Fibroblast of lung (primary cell): ENCODE measurements around the gene FAM234B. TPM values are rescaled to one million over a fixed set of nuclear protein-coding genes. Genes with fewer than 3 reads are reported as not detected.

Experiments
- DNase-seq, 2 donors: peaks; one replicate each; pipeline versions ENCODE4 v3.0.0 to v3.0.0-alpha.2; 2010; ENCODE audit warnings: low read depth in 2 of 2
- H2AFZ ChIP-seq: 2 replicates; pipeline ENCODE4 v1.5.1; 2012; ENCODE audit warnings: low read length, control low read depth, inconsistent platforms
- H3K27ac ChIP-seq: 2 replicates; pipeline ENCODE4 v1.5.1; 2011; ENCODE audit warnings: low read length, control low read depth; ENCODE audit not compliant: insufficient read depth
- H3K27me3 ChIP-seq: 2 replicates; pipeline ENCODE4 v1.5.1; 2011; ENCODE audit warnings: mild to moderate bottlenecking, low read length; ENCODE audit not compliant: control insufficient read depth, insufficient read depth
- H3K36me3 ChIP-seq: 2 replicates; pipeline ENCODE4 v1.5.1; 2011; ENCODE audit warnings: low read length; ENCODE audit not compliant: control insufficient read depth, insufficient read depth
- H3K4me1 ChIP-seq: 2 replicates; pipeline ENCODE4 v1.5.1; 2011; ENCODE audit warnings: low read length; ENCODE audit not compliant: control insufficient read depth, insufficient read depth; ENCODE audit errors: extremely low read depth
- H3K4me2 ChIP-seq: 2 replicates; pipeline ENCODE4 v1.5.1; 2011; ENCODE audit warnings: low read length, control low read depth; ENCODE audit not compliant: insufficient read depth; ENCODE audit errors: extremely low read depth
- H3K4me3 ChIP-seq, 4 experiments: fragments of 200-600 bp in 1 of 4; sonication (generic) in 1 of 4; replicated peaks in 1 of 4; 2 replicates each; pipeline ENCODE4 v1.5.1; 2011 to 2016; ENCODE audit warnings: low read length in 4 of 4, low read depth in 3 of 4, mild to moderate bottlenecking in 3 of 4, control low read depth in 2 of 4, inconsistent platforms in 1 of 4, mixed read lengths in 1 of 4; ENCODE audit not compliant: insufficient read depth in 1 of 4; ENCODE audit errors: control extremely low read depth in 1 of 4
- H3K79me2 ChIP-seq: 2 replicates; pipeline ENCODE4 v1.5.1; 2012; ENCODE audit warnings: mild to moderate bottlenecking, low read length, inconsistent platforms; ENCODE audit not compliant: control insufficient read depth, insufficient read depth
- H3K9ac ChIP-seq: 2 replicates; pipeline ENCODE4 v1.5.1; 2011; ENCODE audit warnings: mild to moderate bottlenecking, low read length, control low read depth; ENCODE audit not compliant: insufficient read depth
- H3K9me3 ChIP-seq: 2 replicates; pipeline ENCODE4 v1.5.1; 2012; ENCODE audit warnings: low read depth, low read length; ENCODE audit not compliant: control insufficient read depth, insufficient read depth
- H4K20me1 ChIP-seq: 2 replicates; pipeline ENCODE4 v1.5.1; 2011; ENCODE audit warnings: low read length; ENCODE audit not compliant: control insufficient read depth, insufficient read depth; ENCODE audit errors: extremely low read depth
- EZH2 ChIP-seq: IDR thresholded peaks from 2 replicates; pipeline ENCODE4 v1.5.1; 2012; ENCODE audit warnings: low read length, control low read depth, mild to moderate bottlenecking; ENCODE audit errors: missing control alignments
- polyA plus RNA-seq, 2 donors: library from polyadenylated mRNA; depleted of rRNA in 1 of 2; stranded (reverse) in 1 of 2; unstranded in 1 of 2; fragments of >200 nt; gene quantifications; 2 replicates each; pipeline ENCODE4 v1.2.1, GENCODE V29; 2011 to 2012; ENCODE audit warnings: missing spikeins in 1 of 2
- total RNA-seq: library from RNA; depleted of rRNA; stranded (reverse); fragments of >200 nt; gene quantifications from 2 replicates; pipeline ENCODE4 v1.2.1, GENCODE V29; 2014
- TF ChIP-seq, protein P1 (sequence below), 2 donors: IDR thresholded peaks in 1 of 2; conservative IDR thresholded peaks in 1 of 2; 1 replicate in 1 of 2; 2 replicates in 1 of 2; pipeline ENCODE4 v1.5.1; 2011 to 2012; ENCODE audit warnings: low read length in 2 of 2, control low read depth in 1 of 2, inconsistent platforms in 1 of 2, low read depth in 1 of 2, mild to moderate bottlenecking in 1 of 2

Gene FAM234B
- total and polyA plus RNA-seq, 2 donors (not counting 1 experiment from before 2014, with no cell fraction given) = 7.3 to 10.4 TPM

DNA sequence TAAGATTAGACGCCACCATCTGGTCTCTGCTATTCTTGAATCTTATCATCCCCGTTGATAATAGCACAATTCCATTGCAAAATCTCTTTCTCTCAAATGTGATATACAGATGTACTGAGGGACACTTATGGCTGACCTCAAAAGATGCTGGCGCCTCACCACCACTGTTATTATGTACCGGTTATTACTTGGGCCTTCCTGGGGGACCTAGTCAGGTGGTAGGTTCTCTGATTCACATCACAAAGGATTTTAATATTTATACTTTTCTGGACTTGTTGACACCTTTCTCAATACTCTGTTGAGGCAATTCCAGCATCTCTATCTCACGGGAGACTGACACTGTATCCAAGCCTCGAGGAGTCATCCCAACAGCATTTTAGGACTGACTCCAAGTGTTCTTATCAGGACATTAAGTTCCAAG lies 21.3 kb upstream of the FAM234B start:
- Histone ChIP-seq H3K9ac (no peak overlapping the region), H3K4me3 (no peak overlapping the region), H2AFZ (no peak overlapping the region), H3K27ac (no peak overlapping the region), H3K36me3 (no peaks in the 10 kb centered on the region), H3K79me2 (no peaks in the 10 kb centered on the region), H4K20me1 (no peaks in the 10 kb centered on the region), H3K9me3 (no peaks in the 10 kb centered on the region), H3K4me1 (no peaks in the 10 kb centered on the region), H3K27me3 (no peaks in the 10 kb centered on the region), H3K4me2 (no peak overlapping the region)
- peak in 1 of 2 donors; percentile 18 for DNase-seq
- no peak for TF ChIP-seq EZH2
- TF ChIP-seq, protein P1, sequence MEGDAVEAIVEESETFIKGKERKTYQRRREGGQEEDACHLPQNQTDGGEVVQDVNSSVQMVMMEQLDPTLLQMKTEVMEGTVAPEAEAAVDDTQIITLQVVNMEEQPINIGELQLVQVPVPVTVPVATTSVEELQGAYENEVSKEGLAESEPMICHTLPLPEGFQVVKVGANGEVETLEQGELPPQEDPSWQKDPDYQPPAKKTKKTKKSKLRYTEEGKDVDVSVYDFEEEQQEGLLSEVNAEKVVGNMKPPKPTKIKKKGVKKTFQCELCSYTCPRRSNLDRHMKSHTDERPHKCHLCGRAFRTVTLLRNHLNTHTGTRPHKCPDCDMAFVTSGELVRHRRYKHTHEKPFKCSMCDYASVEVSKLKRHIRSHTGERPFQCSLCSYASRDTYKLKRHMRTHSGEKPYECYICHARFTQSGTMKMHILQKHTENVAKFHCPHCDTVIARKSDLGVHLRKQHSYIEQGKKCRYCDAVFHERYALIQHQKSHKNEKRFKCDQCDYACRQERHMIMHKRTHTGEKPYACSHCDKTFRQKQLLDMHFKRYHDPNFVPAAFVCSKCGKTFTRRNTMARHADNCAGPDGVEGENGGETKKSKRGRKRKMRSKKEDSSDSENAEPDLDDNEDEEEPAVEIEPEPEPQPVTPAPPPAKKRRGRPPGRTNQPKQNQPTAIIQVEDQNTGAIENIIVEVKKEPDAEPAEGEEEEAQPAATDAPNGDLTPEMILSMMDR (conservative IDR thresholded peaks at IDR 0.05 in 1 of 2, IDR thresholded peaks at IDR 0.05 in 1 of 2; ENCODE audit: low read depth in 1 of 2, low read length in 2 of 2) = no peak

DNA sequence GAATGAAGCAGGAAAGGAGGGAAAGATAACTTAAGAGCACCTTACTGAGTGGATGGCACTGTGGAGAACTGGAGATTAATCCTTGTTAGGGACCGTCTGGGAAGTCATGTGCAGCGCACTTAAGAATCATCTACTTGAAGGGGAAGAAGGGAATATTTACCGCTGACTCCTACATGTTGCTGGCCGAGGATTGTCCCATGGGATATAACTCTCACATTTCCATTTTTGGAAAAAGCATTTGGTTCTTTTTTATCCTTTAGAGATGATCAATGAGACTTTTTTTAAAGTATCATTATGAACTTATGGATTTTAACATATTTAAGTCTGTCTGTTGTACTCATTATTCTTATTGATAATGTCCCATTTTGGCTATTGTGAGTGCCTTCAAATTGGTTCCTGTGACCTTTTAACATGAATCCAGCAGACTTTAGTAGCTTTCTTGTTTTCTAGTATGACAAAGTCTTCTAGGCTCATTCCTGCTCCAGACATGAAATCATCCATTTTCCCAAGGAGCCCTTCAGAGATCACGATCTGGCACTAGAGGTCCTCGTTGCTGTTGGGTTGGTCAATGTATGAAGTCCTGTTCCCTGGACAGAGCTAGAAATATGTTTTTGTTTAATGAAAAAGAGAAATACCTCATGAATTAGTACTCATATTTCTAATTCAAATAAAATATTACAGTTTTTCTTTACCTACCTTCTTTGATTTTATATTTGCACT lies 20.2 kb upstream of the FAM234B start:
- H3K27ac ChIP-seq = no peak overlapping the region

GRCh38 chr12:13024531-13024916 lies 19.7 kb upstream of the FAM234B start:
- Histone ChIP-seq H3K4me3 (no peak overlapping the region), H3K36me3 (no peaks in the 10 kb centered on the region), H2AFZ (no peak overlapping the region), H3K79me2 (no peaks in the 10 kb centered on the region), H3K27me3 (no peaks in the 10 kb centered on the region), H4K20me1 (no peaks in the 10 kb centered on the region), H3K4me1 (no peaks in the 10 kb centered on the region), H3K9me3 (no peaks in the 10 kb centered on the region), H3K27ac (no peak overlapping the region), H3K4me2 (no peak overlapping the region), H3K9ac (no peak overlapping the region)
- no peak for TF ChIP-seq EZH2
- TF ChIP-seq, protein P1 (conservative IDR thresholded peaks at IDR 0.05 in 1 of 2, IDR thresholded peaks at IDR 0.05 in 1 of 2; ENCODE audit: low read depth in 1 of 2, low read length in 2 of 2) = no peak
- no peak for DNase-seq

More for the DNA sequence above, 20.2 kb upstream of the FAM234B start:
- no peaks in the 10 kb centered on the region for H3K79me2 ChIP-seq
- TF ChIP-seq, protein P1 (conservative IDR thresholded peaks at IDR 0.05 in 1 of 2, IDR thresholded peaks at IDR 0.05 in 1 of 2; ENCODE audit: low read depth in 1 of 2, low read length in 2 of 2) = peak in 1 of 2 donors; percentile 81
- no peak for TF ChIP-seq EZH2
- no peaks in the 10 kb centered on the region for H3K9me3 ChIP-seq
- no peaks in the 10 kb centered on the region for H3K27me3 ChIP-seq
- no peak overlapping the region for H2AFZ ChIP-seq
- H3K4me2 ChIP-seq = no peak overlapping the region
- peak in 1 of 2 donors; percentile 87 for DNase-seq
- no peaks in the 10 kb centered on the region for H3K4me1 ChIP-seq
- no peaks in the 10 kb centered on the region for H3K36me3 ChIP-seq
- no peaks in the 10 kb centered on the region for H4K20me1 ChIP-seq
- no peak overlapping the region for H3K4me3 ChIP-seq
- H3K9ac ChIP-seq = no peak overlapping the region
